Stimulated activated CD4-positive, alpha-beta T cell treated with anti-CD3 and anti-CD28 coated beads, Interleukin-12 subunit alpha, Interleukin-12 subunit beta, amount 100 ng/mL, for 4 hours (primary cell): ENCODE data around the gene S100A10.

ENCODE experiments used
- DNase-seq: peaks from one replicate; pipeline ENCODE4 v3.0.0-alpha.2; 2020

Gene S100A10

GRCh38 chr1:152009691-152010090, 16.0 kb upstream of the S100A10 start:
- DNase-seq, result no peak

GRCh38 chr1:152007047-152007446, 13.4 kb upstream of the S100A10 start:
- no peak for DNase-seq

GRCh38 chr1:152005360-152005912, 11.8 kb upstream of the S100A10 start:
- no peak for DNase-seq

GRCh38 chr1:152003846-152004442, 10.3 kb upstream of the S100A10 start:
- DNase-seq, result no peak

- no peak for DNase-seq
Measured at GRCh38 chr1:152002960-152003359, 9.3 kb upstream of the S100A10 start.

- peak; percentile 72 for DNase-seq
Measured at GRCh38 chr1:152001631-152002584, 8.2 kb upstream of the S100A10 start.

GRCh38 chr1:152000964-152001630, 7.4 kb upstream of the S100A10 start:
- no peak for DNase-seq

- DNase-seq, result no peak
Measured at GRCh38 chr1:151998611-151999362, 5.1 kb upstream of the S100A10 start.

GRCh38 chr1:151997284-151997570, 3.6 kb upstream of the S100A10 start:
- DNase-seq, result no peak

GRCh38 chr1:151995774-151996173, 2.1 kb upstream of the S100A10 start:
- DNase-seq, result no peak

- no peak for DNase-seq
Measured at GRCh38 chr1:151994956-151995355, 1.3 kb upstream of the S100A10 start.

- peak; percentile 29 for DNase-seq
Measured at GRCh38 chr1:151993084-151993733, 450 bp downstream of the S100A10 start.

GRCh38 chr1:151992303-151993083, 1.2 kb downstream of the S100A10 start:
- DNase-seq, result no peak

GRCh38 chr1:151991663-151992302, 1.9 kb downstream of the S100A10 start:
- DNase-seq, result no peak

- DNase-seq, result no peak
Measured at GRCh38 chr1:151990856-151991198, 2.8 kb downstream of the S100A10 start.

GRCh38 chr1:151990058-151990855, 3.4 kb downstream of the S100A10 start:
- DNase-seq, result no peak

GRCh38 chr1:151989211-151989862, 4.3 kb downstream of the S100A10 start:
- peak; percentile 42 for DNase-seq

- no peak for DNase-seq
Measured at GRCh38 chr1:151988405-151988923, 5.2 kb downstream of the S100A10 start.

- DNase-seq, result no peak
Measured at GRCh38 chr1:151986501-151987190, 7.0 kb downstream of the S100A10 start.
